Measurements from ENCODE around the gene SCAMP4.

SCAMP4 gene

DNA sequence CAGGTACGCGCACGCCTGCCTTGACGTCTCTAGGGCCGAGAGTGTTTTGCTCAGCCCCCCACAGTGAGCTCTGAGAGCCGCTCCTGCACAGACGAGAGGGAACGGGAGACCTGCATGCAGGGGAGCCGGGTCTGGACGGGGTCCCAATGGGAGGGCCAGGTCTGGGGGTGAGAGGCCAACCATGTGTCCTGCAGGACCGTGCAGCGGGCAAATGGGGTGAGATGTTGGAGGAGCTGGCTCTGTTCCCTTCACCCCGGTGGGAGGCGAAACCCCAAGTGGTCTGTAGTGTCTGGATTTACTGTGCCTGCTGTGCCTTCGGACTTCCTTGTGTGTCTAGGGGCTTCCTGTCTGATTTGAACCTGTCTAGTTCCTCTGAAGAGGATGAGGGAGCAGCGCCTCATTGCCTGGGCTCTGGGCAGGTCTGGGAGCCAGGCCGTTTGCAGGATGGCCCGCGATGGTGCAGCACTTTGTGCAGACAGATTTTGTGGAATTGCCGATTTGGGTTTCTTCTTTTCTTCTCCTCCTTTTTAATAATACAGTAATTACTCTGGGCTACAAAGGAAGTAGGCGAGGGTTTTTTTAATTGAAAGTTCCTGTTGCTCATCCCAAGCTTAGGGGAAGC lies 37.8 kb downstream of the SCAMP4 start:
- peak overlapping the region; percentile 72 for H3K4me3 ChIP-seq (ENCODE audit: control insufficient read depth, low read depth, low read length)
- TF ChIP-seq, protein P1, sequence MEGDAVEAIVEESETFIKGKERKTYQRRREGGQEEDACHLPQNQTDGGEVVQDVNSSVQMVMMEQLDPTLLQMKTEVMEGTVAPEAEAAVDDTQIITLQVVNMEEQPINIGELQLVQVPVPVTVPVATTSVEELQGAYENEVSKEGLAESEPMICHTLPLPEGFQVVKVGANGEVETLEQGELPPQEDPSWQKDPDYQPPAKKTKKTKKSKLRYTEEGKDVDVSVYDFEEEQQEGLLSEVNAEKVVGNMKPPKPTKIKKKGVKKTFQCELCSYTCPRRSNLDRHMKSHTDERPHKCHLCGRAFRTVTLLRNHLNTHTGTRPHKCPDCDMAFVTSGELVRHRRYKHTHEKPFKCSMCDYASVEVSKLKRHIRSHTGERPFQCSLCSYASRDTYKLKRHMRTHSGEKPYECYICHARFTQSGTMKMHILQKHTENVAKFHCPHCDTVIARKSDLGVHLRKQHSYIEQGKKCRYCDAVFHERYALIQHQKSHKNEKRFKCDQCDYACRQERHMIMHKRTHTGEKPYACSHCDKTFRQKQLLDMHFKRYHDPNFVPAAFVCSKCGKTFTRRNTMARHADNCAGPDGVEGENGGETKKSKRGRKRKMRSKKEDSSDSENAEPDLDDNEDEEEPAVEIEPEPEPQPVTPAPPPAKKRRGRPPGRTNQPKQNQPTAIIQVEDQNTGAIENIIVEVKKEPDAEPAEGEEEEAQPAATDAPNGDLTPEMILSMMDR (IDR thresholded peaks at IDR 0.05; ENCODE audit: control insufficient read depth, insufficient read depth, low read depth, low read length, missing control alignments) = no peak
- DNase-seq (ENCODE audit: low read depth) = no peak

DNA sequence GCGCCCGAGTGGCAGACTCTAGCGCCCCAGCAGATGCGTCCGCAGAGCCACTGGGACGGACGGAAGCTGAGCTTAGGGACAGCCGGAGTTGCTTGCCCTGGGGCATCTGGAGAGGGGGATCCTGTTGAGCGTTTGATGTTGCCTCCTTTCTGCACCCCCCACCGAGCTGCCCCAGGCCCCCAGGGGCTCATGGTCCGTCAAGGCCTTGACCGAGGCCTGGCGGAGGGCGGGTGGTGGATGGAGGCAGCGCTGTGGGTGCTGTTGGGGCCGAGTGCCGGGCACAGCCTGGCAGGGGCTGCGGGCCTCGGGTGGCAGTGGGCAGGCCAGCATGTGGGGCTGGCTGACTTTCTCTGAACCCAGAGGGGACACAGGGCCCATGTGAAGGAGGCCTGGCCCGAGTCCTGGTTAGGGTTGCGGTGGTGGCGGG lies 38.5 kb downstream of the SCAMP4 start:
- no peak for DNase-seq (ENCODE audit: low read depth)
- H3K4me3 ChIP-seq (ENCODE audit: control insufficient read depth, low read depth, low read length) = no peak overlapping the region
- TF ChIP-seq, protein P1 (IDR thresholded peaks at IDR 0.05; ENCODE audit: control insufficient read depth, insufficient read depth, low read depth, low read length, missing control alignments) = no peak

DNA sequence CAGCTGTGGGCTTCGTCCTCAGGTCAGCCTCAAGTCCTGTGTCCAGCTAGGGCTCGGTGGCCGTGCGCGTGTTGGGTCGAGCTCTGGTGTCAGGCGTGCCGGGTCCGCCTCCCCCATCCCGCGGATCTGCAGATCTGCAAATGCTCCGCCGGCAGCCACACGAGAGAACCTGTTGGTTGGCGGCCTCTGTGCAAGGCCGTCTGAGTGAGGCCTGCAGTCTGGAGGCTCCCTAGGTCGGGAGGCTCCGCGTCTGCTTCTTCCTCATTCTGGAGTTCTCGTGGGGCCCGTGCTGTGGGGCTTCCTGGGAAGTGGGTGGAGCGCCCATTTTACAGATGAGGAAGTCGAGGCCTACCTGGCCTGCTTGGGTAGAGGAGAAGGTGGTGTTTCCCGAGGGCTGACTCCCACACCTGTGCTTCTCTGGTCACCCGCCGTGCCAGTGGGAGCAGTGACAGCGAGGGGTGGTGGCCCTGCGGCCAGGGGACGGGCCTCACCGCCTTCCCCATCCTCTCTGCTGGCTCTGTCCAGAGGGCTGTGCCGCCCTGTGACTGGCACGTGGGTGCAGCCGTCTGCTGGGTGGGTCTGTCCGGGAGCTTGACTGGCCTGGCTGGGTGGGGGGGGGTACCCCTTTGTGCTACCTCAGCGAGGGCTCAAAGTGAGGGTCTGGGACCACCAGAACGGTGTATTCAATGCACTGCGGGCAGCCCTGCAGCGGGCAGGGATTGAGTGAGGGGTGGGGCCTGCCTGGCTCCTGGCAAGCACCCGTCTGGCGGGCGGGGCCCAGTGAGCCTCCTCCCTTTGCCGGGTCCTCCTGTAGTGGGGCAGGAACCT lies 39.1 kb downstream of the SCAMP4 start:
- H3K4me3 ChIP-seq (ENCODE audit: control insufficient read depth, low read depth, low read length) = no peak overlapping the region
- DNase-seq (ENCODE audit: low read depth) = no peak
- TF ChIP-seq, protein P1 (IDR thresholded peaks at IDR 0.05; ENCODE audit: control insufficient read depth, insufficient read depth, low read depth, low read length, missing control alignments) = no peak

DNA sequence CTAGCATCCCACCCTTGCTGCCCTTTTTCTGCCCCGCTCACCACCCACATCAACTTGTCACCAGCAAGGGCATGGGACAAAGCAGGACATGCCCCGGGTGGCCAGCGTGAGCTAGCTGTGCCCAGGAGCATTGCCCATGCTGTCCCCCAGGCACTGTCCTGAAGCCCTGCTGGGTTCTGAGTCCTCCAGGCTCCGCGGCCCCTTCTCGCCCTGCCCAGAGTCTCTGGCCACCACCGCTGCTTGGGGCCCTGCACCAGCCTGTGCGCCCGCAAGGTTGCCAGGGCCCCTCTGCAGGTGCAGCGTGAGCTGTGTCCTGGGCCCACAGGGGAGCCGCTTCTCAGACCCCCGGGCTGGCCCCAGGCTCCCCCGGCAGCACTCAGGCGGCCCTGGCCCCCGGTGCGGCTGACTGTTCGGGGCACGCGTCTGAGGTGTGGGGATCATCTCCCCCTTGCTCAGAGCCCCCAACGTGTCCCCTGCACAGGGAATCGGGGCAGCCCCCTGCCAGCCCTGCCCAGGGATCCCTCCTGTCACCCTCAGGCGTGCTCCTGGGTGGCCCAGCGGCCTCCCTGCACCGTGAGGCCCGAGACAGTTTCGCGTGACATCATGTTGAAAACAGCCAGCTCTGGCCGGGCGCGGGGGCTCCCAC lies 39.8 kb downstream of the SCAMP4 start:
- no peak overlapping the region for H3K4me3 ChIP-seq (ENCODE audit: control insufficient read depth, low read depth, low read length)
- DNase-seq (ENCODE audit: low read depth) = no peak
- TF ChIP-seq, protein P1 (IDR thresholded peaks at IDR 0.05; ENCODE audit: control insufficient read depth, insufficient read depth, low read depth, low read length, missing control alignments) = no peak

DNA sequence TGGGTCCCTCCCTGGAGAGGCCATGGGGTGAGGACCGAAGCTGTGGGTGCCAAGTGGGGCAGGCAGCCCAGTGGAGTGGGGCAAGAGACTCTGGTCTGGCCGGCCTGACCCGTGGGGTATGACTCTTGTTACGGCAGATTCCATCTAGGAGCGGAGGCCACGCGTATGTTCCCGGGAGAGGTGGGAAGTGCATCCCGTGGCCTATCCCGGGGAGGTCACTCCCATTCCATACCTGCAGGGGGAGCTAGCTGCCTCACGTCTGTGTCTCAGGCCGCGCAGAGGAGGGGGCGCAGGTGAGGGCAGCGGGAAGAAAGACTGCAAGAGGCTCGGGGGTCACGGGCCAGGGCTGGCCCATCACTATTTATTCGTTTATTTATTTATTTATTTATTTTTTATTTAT lies 40.7 kb downstream of the SCAMP4 start:
- H3K4me3 ChIP-seq (ENCODE audit: control insufficient read depth, low read depth, low read length) = no peak overlapping the region
- TF ChIP-seq, protein P1 (IDR thresholded peaks at IDR 0.05; ENCODE audit: control insufficient read depth, insufficient read depth, low read depth, low read length, missing control alignments) = peak; percentile 61
- DNase-seq (ENCODE audit: low read depth) = no peak

DNA sequence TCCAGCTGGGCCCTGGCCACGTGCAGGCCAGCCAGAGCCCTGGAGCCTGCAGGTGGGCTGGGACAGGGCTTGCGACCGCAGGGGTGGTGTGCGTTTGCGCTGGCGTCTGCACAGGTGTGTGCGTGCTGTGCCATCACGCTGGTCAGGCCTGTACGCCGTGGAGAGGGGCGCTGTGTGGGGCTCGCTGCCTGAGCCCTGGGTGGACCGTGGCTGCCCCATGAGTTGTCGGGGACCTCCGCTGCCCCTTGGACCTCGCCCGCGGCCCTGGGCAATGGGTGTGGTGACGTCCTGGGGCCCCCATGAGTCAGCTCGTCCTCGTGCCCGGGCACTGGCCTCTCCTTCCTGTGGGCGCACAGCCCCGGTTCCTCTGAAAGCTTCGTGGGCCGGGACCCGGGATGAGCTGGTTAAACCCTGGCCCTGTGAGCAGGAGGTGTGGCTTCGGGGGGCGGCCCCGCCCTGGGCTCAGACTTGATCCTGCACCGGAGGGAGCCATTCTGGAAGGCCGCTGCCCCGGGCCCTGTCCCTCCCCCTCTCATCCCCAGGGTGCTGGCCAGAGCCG lies 42.5 kb downstream of the SCAMP4 start:
- TF ChIP-seq, protein P1 (IDR thresholded peaks at IDR 0.05; ENCODE audit: control insufficient read depth, insufficient read depth, low read depth, low read length, missing control alignments) = no peak

More for the DNA sequence above, 42.5 kb downstream of the SCAMP4 start:
- no peak overlapping the region for H3K4me3 ChIP-seq (ENCODE audit: control insufficient read depth, low read depth, low read length)
- no peak for DNase-seq (ENCODE audit: low read depth)
